Fibroblast of peridontal ligament (primary cell): ENCODE data around the gene CAPN5.
"Not testable (repeated sequence)": the region's sequence is repeated elsewhere in the genome, so short reads cannot be mapped to it uniquely, and the experiment has no call there.

ENCODE experiments used
- DNase-seq: peaks from one replicate; pipeline ENCODE4 v3.0.0-alpha.2; 2010; ENCODE audit errors: extremely low read depth

CAPN5 gene

DNA sequence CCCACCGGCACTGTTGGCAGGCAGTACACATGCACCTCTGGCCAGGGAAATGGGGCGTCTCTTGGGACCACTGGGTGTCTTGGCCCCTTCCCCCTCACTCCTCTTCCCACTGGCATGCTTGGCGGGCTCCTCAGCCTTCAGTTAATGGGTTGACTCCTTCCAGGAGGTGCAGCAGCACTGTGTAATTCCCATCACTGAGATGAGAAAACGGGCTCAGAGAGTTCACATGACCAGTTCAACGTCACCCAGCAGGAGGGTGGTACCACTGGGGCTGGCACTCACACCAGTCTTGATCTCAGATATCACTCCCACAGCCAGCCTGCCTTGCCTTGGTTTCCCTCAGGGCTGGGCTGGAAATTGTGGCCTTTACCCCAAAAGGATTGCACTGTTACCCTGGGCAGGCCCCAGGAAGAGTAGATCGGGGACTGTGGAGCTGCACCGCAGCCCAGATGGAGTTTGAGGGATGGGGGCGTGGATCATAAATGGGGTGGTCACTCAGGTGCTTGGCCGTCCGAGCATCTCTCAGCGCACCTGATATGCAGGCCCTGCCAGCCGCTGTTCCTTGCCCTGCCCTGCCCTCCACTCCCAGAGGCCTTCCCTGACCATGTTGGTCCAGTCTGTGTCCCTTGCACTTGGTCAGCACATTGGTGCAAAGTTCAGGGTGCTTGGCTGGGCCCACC lies 16.9 kb downstream of the CAPN5 start:
- no peak for DNase-seq

DNA sequence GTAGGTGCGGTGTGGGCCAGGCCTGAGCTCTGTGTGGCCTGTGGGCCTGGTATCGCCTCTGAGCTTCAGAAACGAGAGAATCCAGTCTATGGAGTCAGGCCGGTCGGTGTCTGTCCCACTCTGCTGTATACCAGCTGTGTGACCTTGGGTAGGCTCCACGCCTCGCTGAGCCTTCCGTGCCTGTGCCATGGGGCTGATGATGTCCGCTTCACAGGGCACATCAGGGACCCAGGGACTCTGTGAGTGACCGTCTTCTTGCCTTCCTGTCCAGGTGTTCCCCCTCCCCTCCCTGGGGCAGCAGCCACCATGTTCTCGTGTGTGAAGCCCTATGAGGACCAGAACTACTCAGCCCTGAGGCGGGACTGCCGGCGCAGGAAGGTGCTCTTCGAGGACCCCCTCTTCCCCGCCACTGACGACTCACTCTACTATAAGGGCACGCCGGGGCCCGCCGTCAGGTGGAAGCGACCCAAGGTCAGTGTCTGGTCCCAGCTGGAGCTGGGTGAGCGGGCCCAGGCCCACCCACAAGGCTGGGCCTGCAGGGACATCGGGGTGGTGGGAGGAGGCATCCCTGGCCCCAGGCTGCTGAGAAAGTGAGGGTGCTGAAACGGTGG lies 17.9 kb downstream of the CAPN5 start:
- DNase-seq: no peak

DNA sequence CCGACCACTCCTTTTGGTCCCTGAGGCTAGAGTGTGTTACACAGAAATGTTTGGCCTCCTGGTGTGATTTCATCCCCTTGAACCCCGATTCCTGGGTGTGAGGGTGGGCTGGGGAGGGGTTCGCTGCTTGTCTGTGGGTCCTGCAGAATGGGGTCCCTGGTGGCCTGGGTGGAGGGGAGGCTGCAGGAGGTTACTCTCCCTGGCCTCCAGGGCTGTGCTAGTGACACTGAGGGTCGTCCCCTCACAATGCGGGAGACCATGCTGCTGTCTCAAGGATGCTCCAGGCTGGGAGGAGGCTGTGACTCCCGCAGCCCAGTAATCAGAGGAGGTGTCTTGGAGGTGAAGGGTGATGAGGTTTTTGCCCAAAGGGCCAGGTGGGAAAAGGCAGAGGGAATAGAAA lies 18.9 kb downstream of the CAPN5 start:
- DNase-seq: no peak

DNA sequence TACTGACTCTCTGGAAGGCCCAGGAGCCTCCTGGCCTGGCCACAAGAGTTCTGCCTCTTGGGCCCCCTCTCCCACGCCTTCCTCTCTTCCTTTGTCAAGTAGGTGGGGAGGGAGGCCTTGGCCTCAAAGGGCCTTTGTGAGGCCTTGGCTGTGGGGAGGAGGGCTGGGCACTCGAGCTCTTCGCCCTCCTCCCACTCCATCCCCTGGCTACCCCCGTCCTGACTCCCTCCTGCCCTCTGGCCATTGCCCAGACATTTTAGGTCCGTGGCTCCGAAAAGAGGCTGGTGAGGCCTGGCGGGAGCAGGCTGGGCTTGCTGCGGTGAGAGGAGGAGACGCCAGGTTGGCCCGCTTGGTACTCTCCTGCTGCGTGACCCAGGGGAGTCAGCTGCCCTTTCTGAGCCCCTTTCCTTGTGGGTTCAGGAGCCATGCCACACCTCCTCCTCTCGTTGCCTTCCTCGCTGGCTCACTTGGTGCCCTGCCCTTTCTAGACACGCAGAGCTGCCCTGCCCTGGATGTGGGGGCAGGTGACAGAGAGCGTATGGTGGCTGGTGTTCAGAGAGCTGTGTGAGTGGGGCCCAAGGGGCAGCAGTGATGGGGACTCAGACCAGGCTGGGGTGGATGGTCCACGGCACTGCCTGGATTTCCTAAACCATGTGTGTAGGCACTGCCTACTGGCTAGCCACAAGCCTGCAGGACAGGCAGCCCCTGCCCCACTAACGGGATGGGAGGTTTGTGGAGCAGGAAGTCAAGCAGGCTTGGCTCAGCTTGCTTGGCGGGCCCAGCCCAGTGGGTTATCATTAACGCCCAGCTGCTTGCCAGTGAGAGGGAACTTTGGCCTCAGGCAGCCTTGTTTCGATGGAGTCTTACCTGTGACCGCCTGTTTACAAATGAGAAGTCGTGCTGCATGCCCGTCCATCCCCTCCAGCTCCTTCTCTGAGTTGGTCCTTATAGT lies 20.0 kb downstream of the CAPN5 start:
- no peak for DNase-seq

DNA sequence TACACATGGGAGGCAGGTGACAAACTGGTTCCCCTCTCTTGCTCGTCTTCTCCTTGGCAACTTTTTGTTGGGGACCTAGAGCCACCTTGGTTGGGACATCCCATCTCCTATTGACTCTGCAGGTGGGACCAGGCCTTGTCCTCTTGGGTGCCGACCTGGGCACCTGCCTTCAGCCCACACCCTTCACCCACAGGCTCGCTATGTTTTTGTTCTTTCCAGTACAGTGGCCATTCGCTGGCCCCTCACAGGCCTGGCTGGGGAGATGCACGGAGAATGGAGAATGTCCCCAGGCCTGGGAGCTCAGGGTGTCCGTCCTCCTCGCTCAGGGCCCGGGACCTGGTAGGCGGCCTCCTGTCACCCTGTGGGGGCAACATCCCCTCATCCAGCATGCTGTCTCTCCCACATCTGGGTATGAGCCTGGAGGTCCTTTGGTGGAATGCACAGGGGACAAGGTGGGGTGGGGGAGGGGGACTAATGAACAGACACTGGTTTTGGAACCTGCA lies 21.0 kb downstream of the CAPN5 start:
- DNase-seq: no peak

DNA sequence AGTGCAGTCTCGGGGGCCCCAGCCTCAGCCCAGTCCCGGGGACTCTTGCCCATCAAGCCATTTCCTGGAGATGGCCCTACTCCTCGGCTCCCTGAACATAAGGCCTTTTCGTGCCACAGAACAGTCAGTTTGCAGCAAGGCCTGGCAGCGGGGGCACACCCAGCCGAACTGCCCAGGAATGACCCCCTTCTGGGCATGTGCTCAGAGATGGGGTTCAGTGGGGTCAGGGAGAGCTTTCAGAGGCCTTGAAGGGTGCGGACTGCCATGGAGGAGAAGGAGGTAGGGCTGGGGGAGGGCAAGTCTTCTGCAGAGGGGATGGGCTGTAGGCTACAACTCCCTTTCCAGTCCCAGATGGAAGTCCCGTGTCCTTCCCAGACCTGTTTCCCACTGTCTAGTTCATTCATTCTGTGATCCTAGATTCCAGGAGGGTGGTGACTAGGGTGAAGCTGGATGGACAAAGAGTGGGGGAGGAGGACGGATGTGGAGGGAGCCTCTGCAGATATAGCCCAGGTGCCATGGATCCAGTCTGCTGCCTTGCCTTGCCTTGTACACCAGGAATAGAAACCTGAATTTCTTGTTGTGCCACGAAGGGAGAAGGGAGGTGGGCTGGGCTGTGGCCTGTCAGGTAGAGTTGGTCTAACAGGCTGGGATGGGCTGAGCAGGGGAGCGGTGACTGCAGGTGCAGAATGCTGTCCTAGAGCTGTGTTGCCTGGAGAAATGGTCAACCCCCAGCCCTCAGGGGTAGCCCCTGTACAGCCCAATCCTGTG lies 21.6 kb downstream of the CAPN5 start:
- DNase-seq: no peak

DNA sequence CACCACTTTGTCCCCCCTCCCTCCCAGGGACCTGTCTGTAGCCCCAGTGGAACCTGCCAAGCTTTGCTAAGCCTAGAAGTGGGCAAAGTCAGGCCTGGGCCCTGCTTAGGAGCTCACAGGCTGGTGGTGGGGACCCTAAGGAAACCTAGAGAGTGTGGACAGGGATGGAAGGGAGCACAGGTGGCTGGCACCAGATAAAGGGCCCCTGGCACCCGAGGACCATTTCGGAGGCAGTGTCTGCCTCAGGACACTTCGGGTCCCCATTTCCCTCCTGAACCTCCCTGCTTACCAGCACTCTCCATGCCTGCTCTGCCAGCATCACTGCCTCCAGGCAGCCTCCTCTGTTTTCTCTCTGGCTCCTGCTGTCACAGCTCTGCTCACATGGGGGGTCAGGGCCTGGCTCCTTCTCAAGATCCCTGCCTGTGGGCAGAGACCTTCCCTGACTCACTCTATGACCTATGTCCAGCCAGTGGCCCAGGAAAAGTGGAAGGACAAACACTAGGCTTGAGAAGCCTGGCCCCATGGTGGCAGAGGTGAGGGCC lies 22.3 kb downstream of the CAPN5 start:
- DNase-seq: no peak

DNA sequence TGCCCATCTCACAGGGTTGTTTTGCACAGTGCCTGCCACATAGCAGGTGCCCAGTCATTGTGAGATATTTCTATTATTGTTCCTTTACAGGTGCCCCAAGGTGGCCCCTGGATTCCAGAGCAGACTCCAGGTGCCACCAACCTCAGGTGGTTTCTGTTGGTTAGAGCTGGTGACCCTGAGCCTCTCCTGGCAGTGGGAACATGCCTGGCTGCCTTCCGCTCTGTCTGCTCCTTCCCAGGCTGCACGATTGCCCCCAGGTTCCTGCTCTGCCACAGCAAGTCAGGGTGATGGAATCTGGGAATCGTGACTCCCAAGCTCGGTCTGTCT lies 23.2 kb downstream of the CAPN5 start:
- no peak for DNase-seq

DNA sequence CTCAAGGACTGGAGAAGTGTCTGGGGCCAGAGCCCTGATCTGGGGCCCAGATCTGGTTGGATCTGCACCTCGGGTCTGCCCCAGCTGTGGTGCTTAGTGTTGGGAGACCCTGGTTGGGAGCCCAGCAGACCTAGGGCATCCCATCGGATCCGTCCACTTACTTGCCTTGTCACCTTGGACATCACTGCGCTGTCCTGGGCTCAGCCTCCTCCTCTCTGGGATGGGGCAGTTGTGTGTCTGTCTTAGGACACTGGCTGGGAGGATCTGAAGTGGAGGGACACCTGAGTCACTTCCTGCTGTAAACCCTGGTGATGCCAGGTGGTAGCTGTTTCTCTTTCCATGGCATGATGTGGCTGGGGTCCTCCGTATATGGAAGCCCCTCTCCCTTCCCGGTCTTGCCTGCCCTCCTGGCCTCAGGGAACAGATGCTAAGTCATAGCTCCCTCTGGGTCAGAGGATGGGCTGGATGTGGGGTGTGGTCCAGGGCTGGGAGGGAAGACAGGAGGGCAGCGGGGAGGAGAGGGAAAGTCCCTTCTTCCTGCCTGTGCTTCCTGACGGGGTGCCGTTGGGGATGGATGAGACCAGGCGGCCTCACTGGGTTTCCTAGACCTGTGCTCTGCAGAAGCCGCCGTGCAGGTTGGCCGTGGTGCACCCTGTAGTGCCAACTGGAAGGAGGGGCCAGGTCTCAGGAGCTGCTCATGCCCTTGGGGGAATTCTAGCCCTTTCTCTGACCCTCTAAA lies 23.8 kb downstream of the CAPN5 start:
- DNase-seq: no peak

DNA sequence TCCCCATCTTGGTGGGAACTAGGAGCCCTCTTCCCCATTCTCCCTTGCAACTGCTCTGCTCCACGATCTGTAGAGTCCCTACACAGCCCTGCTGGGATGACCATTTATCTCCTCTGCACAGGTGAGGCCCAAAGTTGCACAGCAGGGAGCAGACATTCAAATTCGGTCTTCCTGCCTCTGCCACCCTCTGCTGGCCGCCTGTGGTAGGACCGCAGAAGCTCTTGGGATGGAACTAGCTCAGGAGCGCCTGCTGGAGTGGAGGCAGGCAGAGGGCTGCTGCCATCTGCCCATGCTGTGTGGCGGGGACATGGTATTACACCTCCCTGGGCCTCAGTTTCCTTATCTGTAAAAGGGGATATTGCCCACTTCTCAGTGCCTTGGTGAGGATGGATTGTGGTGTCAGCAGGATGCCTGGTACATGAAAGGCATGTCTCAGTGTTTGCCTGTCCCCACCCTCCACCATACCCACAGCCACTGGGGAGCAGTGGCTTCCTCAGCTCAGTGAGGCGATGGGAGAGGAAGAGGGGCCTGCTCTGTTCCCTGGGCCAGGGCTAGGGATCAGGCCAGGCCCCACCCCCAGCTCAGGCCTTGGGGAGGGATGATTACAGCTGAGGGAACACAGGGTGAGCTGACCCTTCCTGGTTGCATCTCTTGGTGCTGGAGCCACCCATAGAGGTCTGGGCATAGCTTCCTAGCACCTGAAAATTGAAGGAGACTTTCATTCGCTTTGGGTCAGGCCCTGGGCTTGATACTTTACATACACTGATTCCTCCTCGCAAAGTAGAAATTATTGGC lies 24.6 kb downstream of the CAPN5 start:
- DNase-seq: peak; percentile 65

DNA sequence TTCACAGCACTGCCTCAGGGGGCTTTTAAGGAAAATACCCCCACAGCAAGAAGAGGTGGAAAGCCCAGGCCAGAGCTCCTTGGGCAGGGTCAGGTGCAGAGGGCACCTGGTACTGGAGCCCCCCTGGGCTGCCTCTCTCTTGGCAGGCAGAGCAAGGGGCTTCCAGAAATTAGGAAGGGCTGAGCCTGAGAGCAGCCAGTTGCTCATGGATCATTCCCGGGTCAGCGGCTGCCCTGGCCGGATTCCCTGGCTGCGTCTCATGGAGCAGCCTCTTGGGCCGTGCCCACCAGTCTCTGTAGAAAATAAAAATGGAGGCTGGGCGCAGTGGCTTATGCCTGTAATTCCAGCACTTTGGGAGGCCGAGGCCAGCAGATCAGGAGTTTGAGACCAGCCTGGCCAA lies 25.6 kb downstream of the CAPN5 start:
- DNase-seq: no peak

DNA sequence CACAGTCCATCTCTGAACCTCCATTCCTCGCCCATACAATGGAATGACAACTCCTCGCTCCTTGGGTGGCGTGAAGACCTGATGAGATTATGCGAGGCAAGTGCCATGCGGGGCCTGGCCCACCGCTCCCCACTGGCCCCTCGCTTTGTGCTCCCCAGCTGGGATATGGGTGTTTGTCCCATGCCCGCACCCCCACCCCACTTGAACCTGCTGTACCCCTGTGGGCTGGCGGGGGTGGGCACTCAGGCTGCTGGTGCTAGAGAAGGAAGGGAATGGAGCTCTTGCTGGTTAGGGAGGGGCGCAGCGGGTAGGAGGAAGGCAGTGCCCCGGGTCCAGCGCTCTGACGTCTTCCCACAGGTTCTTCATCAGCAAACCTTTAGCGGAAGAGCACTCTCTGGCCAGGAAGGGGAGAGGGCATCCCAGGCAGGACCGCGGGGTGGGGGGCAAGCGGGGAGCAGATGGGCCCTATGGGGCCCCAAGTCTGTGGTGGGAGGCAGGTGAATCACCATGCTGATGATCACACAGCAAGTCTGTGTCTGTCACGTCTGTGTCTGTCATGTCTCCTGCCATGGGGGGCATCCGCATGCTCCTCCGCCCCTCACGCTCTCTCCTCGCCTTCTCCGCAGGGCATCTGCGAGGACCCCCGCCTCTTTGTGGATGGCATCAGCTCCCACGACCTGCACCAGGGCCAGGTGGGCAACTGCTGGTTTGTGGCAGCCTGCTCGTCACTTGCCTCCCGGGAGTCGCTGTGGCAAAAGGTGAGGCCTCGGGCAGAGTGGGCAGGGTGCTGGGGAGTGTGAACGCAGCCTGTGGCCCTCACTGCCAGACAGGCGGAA lies 26.5 kb downstream of the CAPN5 start:
- DNase-seq: no peak

DNA sequence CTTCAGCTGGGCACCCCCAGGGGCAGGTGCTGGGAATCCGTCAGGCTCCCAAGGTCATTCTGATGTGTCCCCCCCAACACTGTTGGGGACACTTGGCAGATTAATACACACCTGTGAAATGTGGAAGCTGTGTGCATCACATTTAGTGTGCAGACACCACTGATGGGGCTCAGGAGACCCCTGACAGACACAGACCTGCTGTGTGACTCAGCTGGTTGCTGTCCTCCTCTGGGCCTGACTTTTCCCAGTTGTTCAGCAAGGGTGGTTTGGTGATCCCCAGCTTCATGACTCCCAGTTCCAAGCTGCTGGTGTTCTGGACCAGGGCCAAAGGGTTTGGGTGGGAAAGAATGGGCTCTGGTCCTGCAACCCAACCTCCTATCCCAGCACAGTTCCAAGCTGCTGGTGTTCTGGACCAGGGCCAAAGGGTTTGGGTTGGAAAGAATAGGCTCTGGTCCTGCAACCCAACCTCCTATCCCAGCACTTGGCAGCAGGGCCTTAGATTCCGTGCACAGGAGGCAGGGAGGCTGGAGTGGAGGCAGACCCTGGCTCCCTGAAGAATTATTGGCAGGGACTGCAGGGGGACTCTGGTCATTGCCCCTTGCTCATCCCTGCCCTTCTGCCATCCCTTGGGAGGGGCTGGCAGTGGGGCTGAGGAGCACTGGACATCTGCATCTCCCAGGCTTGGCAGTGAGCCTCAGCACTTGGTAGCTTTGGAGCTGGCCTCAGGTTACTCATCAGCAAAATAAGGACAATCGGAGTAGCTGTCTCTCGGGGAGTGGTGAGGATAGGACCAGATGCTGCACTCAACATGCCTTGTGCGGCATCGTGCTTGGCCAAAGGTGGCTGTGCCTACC lies 27.4 kb downstream of the CAPN5 start:
- DNase-seq: no peak

DNA sequence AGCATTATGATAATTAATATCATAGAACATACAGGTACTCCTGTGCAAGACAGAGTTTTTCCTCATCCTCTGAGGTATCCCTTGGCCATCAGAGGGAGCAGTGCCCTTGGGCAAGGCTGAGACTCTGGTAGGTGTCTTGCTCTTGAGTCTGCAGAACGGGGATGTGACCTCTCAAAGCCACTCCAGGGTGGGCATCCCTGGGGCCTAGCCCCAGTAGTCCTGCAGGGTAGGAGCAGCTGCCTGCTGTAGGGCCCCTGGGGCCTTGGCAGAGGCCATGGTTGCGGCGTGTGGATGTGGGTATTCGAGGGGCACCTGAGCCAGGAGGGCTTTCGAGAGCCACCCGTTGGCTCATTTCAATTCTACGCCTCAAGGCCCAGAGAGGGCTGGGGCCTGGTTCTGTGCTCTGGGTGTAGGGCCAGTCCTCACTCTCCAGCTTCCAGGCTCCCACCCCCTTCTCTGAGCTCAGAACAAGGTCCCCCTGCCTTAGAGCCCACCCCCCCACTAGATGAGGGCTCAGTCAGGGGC lies 28.1 kb downstream of the CAPN5 start:
- DNase-seq: no peak

DNA sequence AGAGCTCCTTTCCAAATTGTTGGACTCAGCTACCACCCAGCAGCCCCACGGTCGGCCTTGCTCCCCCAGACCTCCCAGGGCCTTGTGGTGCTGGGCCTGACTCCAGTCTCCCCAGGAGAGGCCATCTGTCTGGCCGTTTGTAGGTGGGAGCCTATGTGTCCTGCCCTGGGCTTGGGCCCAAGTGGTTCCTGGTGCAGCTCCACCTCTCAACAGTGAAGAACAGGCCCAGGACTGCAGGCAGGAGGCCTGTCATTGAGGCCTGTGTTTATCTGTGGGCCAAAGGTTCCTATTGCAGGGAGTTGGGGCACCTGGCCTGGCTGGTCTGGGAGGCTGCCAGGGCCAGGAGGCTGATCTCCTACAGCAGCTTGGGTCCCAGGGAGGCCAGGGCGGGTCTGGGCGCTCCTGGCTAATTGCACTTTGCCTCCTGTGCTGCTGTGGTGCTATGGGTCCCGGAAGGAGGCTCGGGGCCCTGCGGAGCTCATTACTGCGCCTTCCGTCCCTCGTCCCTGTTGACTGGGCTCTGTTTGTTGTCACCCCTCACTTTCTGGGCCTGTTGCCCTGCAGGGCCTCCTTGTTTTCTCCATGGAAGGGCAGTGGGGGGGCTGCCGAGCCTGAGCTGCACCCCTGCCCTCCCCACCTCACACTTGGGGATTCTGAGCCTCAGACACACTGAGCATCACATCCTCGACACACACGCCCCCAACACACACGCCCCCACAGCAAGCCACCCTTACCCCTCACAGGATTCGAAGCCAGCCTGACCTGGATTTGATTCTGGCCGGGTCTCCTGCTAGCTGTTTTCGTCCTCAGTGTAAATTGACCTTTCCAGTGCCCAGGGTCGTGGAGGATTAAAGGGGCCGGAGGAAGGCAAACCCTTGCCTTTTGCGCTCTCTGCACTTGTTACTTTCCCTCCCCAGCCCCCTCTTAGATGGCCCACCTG lies 29.1 kb downstream of the CAPN5 start:
- DNase-seq: no peak

DNA sequence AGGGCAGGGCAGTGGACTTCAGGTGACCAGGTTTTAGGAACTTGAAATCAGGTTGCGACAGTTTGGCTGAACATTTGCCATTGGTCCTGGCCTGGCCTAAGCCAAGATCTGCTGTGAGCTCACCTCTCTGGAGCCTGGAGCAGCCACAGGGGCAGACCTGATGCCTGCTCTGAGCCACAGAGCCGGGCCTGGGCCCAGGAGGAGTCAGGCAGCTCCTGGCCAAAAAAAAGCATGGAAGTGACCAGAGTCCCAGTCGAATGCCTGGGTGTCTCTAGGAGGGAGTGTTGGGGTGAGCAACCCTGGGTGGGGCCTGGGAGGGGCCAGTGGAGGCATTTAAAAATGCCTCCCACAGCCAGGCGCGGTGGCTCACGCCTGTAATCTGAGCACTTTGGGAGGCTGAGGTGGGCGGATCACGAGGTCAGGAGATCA lies 29.8 kb downstream of the CAPN5 start:
- no peak for DNase-seq

DNA sequence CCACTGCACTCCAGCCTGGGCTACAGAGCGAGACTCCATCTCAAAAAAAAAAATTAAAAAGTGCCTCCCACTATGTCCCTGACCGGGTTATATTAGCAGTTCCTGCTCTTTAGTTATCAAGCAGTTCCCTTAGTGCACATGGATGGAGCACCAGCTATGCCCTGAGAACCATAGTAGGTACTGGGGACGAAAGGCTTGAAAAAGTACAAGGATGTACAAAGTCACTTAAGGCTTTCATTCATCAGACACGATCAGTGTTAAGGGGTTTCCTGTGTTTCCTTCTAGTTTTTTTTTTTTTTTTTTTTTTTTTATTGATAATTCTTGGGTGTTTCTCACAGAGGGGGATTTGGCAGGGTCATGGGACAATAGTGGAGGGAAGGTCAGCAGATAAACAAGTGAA lies 30.4 kb downstream of the CAPN5 start:
- not testable (repeated sequence) for DNase-seq
